Activated CD4-positive, alpha-beta T cell treated with anti-CD3 and anti-CD28 coated beads for 36 hours (primary cell): Measurements from ENCODE around the gene PDE9A. TPM values are rescaled to one million over a fixed set of nuclear protein-coding genes. Genes with fewer than 3 reads are reported as not detected.

Source experiments
- ATAC-seq: fragments of 200-7000 bp; cut with Tn5 transposase; one replicate; pipeline ENCODE4 v1.10.0; 2021; ENCODE audit warnings: mild to moderate bottlenecking, moderate library complexity
- CTCF ChIA-PET: fragments of 350-600 bp; sonication (Branson Sonifier 250); formaldehyde crosslinking; loops from one replicate; lab custom pipeline; 2021; ENCODE audit warnings: antibody characterized with exemption; lab: Charles Lee
- POLR2A ChIA-PET: fragments of 350-600 bp; sonication (Branson Sonifier 250); formaldehyde crosslinking; loops from one replicate; lab custom pipeline; 2021; ENCODE audit warnings: antibody characterized with exemption, inconsistent platforms; lab: Charles Lee
- DNase-seq: peaks from one replicate; pipeline ENCODE4 v3.0.0-alpha.2; 2020
- H3K27ac Mint-ChIP-seq: one replicate; pipeline ENCODE4 v1.8.0; 2021; ENCODE audit warnings: mixed read lengths
- H3K27me3 Mint-ChIP-seq: one replicate; pipeline ENCODE4 v1.8.0; 2021; ENCODE audit warnings: mixed read lengths
- H3K36me3 Mint-ChIP-seq: one replicate; pipeline ENCODE4 v1.8.0; 2021; ENCODE audit warnings: low read depth, mixed read lengths
- H3K4me1 Mint-ChIP-seq: one replicate; pipeline ENCODE4 v1.8.0; 2021; ENCODE audit warnings: mixed read lengths
- H3K4me3 Mint-ChIP-seq: one replicate; pipeline ENCODE4 v1.8.0; 2021; ENCODE audit warnings: mild to moderate bottlenecking, moderate library complexity, mixed read lengths
- H3K9me3 Mint-ChIP-seq: one replicate; pipeline ENCODE4 v1.8.0; 2021; ENCODE audit warnings: low read depth, mixed read lengths
- intact Hi-C, 2 experiments: fragments of 100-400 bp; cut with DNase I in 1 of 2; cut with micrococcal nuclease in 1 of 2; formaldehyde crosslinking; loops; one replicate each; pipeline versions ENCODE4 v1.14.2 to v1.15.1; 2022 to 2024; cut with DNase I, micrococcal nuclease
- total RNA-seq, 2 experiments: library from RNA; stranded (reverse); gene quantifications; one replicate each; pipeline ENCODE4 v1.2.3, GENCODE V29; 2021

The PDE9A gene
- total RNA-seq, 2 experiments from 2014 or later = 7.1 to 7.3 TPM

- intact Hi-C loops = loop anchor here in 1 of 2 experiments (2.0 to 10.0 kb wide), 4 partner anchors 83 to 485 kb away; partner anchors contain the start of gene PDE9A
- Mint-ChIP-seq H3K27ac (no peak overlapping the region), H3K27me3 (peaks cover 2% of the 10 kb centered on the region), H3K9me3 (peaks cover under 1% of the 10 kb centered on the region), H3K4me3 (no peak overlapping the region), H3K36me3 (peaks cover under 1% of the 10 kb centered on the region), H3K4me1 (no peaks in the 10 kb centered on the region)
- no peak for ATAC-seq
- CTCF ChIA-PET = interaction anchor here (2.4 to 5.9 kb wide), 2 partner anchors 227 to 229 kb away, joined by 5 to 41 read pairs; no protein-coding TSS in a partner anchor
- POLR2A ChIA-PET = no interaction called here
- no peak for DNase-seq
Measured at GRCh38 chr21:42819861-42820615, 166.6 kb downstream of the PDE9A start.

- Mint-ChIP-seq H3K27ac (no peak overlapping the region), H3K4me3 (no peak overlapping the region), H3K27me3 (peaks cover 7% of the 10 kb centered on the region), H3K36me3 (no peaks in the 10 kb centered on the region), H3K4me1 (no peaks in the 10 kb centered on the region), H3K9me3 (no peaks in the 10 kb centered on the region)
- ATAC-seq = no peak
- intact Hi-C loops = no loop called here
- ChIA-PET POLR2A (no interaction called here), CTCF (interaction anchor here (2.4 to 5.9 kb wide), 2 partner anchors 227 to 230 kb away, joined by 5 to 41 read pairs; no protein-coding TSS in a partner anchor)
- DNase-seq = no peak
Measured at GRCh38 chr21:42820616-42821465, 167.4 kb downstream of the PDE9A start.

Other genes starting within 250 kb of the PDE9A start
- 10 to 100 TPM; 37.3 to 39.0 TPM for gene UBASH3A, start 249.7 kb upstream of the PDE9A start, total RNA-seq
- under 1 TPM; 0.21 to 0.34 TPM for gene RSPH1, start 157.4 kb upstream of the PDE9A start, total RNA-seq
- gene SLC37A1, start 139.8 kb upstream of the PDE9A start, total RNA-seq = 10 to 100 TPM; 18.2 to 19.3 TPM
- gene WDR4, start 225.9 kb downstream of the PDE9A start, total RNA-seq = 10 to 100 TPM; 34.0 to 46.5 TPM
- 10 to 100 TPM; 24.6 to 31.8 TPM for gene NDUFV3, start 239.7 kb downstream of the PDE9A start, total RNA-seq